ENCODE results near the gene C20orf202. TPM values are rescaled to one million over a fixed set of nuclear protein-coding genes. Genes with fewer than 3 reads are reported as not detected.

C20orf202 gene
- total RNA-seq, 1 donor from 2014 or later = not detected

DNA sequence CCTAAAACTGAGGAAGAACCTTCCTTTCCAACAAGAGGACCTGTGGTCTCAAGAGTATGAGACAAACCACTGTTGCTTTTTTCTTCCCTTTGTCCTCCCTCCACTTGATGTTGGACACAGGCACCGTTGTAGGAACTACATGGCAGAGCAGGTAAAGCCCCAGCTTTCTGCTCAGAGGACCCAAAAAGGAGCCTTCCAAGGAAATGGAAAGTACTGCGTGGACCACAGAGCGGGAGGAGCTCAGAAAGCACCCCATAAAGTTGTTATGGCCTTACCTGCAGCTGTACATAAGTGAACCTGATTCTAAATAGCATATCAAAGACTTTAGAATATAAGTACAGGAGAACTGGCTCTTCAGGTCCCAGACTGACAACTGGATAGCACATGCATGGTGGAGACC lies 47.9 kb upstream of the C20orf202 start:
- H3K27ac Mint-ChIP-seq (ENCODE audit: unreplicated experiment) = no peak overlapping the region
- Histone ChIP-seq H3K36me3 (ENCODE audit: insufficient read depth, low read length) (peaks cover 2% of the 10 kb centered on the region), H3K9ac (ENCODE audit: low read length) (no peak overlapping the region), H3K4me3 (ENCODE audit: insufficient read depth, low read depth, low read length) (no peak overlapping the region), H4K20me1 (ENCODE audit: insufficient read depth, low read length) (peaks cover 19% of the 10 kb centered on the region), H3K4me1 (ENCODE audit: insufficient read depth, low read length) (no peaks in the 10 kb centered on the region), H2AFZ (ENCODE audit: low read depth, low read length) (no peak overlapping the region), H3K27ac (ENCODE audit: low read depth, low read length) (no peak overlapping the region), H3K9me3 (ENCODE audit: insufficient read depth, low read depth, low read length) (no peaks in the 10 kb centered on the region), H3K79me2 (ENCODE audit: insufficient read depth, low read length) (peaks cover 2% of the 10 kb centered on the region), H3K4me2 (ENCODE audit: low read length) (no peak overlapping the region), H3K27me3 (ENCODE audit: insufficient read depth, low read length) (no peaks in the 10 kb centered on the region)
- H3K4me3 Mint-ChIP-seq (ENCODE audit: unreplicated experiment) = no peak overlapping the region
- no peaks in the 10 kb centered on the region for H3K9me3 Mint-ChIP-seq (ENCODE audit: unreplicated experiment)
- DNase-seq (ENCODE audit: low read depth) (no peak), FAIRE-seq (no peak)
- TF ChIP-seq EZH2 (IDR thresholded peaks at IDR 0.05; ENCODE audit: insufficient read depth, low read length) = no peak
- TF ChIP-seq, protein P1, sequence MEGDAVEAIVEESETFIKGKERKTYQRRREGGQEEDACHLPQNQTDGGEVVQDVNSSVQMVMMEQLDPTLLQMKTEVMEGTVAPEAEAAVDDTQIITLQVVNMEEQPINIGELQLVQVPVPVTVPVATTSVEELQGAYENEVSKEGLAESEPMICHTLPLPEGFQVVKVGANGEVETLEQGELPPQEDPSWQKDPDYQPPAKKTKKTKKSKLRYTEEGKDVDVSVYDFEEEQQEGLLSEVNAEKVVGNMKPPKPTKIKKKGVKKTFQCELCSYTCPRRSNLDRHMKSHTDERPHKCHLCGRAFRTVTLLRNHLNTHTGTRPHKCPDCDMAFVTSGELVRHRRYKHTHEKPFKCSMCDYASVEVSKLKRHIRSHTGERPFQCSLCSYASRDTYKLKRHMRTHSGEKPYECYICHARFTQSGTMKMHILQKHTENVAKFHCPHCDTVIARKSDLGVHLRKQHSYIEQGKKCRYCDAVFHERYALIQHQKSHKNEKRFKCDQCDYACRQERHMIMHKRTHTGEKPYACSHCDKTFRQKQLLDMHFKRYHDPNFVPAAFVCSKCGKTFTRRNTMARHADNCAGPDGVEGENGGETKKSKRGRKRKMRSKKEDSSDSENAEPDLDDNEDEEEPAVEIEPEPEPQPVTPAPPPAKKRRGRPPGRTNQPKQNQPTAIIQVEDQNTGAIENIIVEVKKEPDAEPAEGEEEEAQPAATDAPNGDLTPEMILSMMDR (IDR thresholded peaks at IDR 0.05; ENCODE audit: insufficient read depth, low read depth, low read length) = no peak
- H3K4me1 Mint-ChIP-seq (ENCODE audit: low read depth, unreplicated experiment) = no peaks in the 10 kb centered on the region
- peaks cover 16% of the 10 kb centered on the region for H3K36me3 Mint-ChIP-seq (ENCODE audit: low read depth, unreplicated experiment)
- no peaks in the 10 kb centered on the region for H3K27me3 Mint-ChIP-seq (ENCODE audit: low read depth, unreplicated experiment)

DNA sequence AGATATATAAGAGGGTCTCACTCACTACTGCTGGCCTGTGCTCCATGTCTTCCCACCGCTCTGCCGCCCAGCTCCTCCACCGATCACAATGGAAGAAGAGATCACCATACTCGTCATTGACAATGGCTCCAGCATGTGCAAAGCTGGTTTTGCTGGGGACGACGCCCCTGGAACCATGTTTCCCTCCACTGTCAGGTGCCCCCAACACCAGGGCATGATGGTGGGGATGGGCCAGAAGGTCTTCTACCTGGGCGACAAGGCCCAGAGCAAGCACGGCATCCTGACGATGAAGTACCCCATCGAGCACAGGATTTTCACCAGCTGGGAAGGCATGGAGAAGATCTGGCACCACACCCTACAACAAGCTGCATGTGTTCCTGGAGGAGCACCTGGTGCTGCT lies 42.8 kb upstream of the C20orf202 start:
- Histone ChIP-seq H3K9ac (ENCODE audit: low read length) (no peak overlapping the region), H3K9me3 (ENCODE audit: insufficient read depth, low read depth, low read length) (no peaks in the 10 kb centered on the region), H2AFZ (ENCODE audit: low read depth, low read length) (no peak overlapping the region), H3K79me2 (ENCODE audit: insufficient read depth, low read length) (no peaks in the 10 kb centered on the region), H3K4me3 (ENCODE audit: insufficient read depth, low read depth, low read length) (no peak overlapping the region), H4K20me1 (ENCODE audit: insufficient read depth, low read length) (peaks cover 17% of the 10 kb centered on the region), H3K27ac (ENCODE audit: low read depth, low read length) (no peak overlapping the region), H3K4me2 (ENCODE audit: low read length) (no peak overlapping the region), H3K4me1 (ENCODE audit: insufficient read depth, low read length) (no peaks in the 10 kb centered on the region), H3K36me3 (ENCODE audit: insufficient read depth, low read length) (peaks cover 19% of the 10 kb centered on the region), H3K27me3 (ENCODE audit: insufficient read depth, low read length) (no peaks in the 10 kb centered on the region)
- no peak for DNase-seq (ENCODE audit: low read depth)
- no peak overlapping the region for H3K27ac Mint-ChIP-seq (ENCODE audit: unreplicated experiment)
- no peaks in the 10 kb centered on the region for H3K27me3 Mint-ChIP-seq (ENCODE audit: low read depth, unreplicated experiment)
- H3K4me3 Mint-ChIP-seq (ENCODE audit: unreplicated experiment) = no peak overlapping the region
- FAIRE-seq = no peak
- no peak for TF ChIP-seq EZH2 (IDR thresholded peaks at IDR 0.05; ENCODE audit: insufficient read depth, low read length)
- TF ChIP-seq, protein P1 (IDR thresholded peaks at IDR 0.05; ENCODE audit: insufficient read depth, low read depth, low read length) = no peak
- H3K36me3 Mint-ChIP-seq (ENCODE audit: low read depth, unreplicated experiment) = peaks cover 22% of the 10 kb centered on the region
- no peaks in the 10 kb centered on the region for H3K4me1 Mint-ChIP-seq (ENCODE audit: low read depth, unreplicated experiment)
- H3K9me3 Mint-ChIP-seq (ENCODE audit: unreplicated experiment) = no peaks in the 10 kb centered on the region

DNA sequence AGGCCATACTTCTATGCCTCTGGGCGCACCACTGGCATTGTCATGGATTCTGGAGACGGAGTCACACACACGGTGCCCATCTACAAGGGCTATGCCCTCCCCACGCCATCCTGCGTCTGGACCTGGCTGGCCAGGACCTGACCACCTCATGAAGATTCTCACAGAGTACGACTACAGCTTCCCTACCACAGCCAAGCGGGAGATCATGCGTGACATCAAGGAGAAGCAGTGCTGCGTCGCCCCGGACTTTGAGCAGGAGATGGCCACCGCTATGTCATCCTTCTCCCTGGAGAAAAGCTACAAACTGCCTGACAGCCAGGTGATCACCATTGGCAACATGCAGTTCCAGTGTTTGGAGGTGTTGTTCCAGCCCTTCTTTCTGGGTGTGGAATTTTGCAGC lies 42.3 kb upstream of the C20orf202 start:
- Histone ChIP-seq H3K9me3 (ENCODE audit: insufficient read depth, low read depth, low read length) (no peaks in the 10 kb centered on the region), H3K4me2 (ENCODE audit: low read length) (no peak overlapping the region), H3K4me1 (ENCODE audit: insufficient read depth, low read length) (no peaks in the 10 kb centered on the region), H2AFZ (ENCODE audit: low read depth, low read length) (no peak overlapping the region), H3K27ac (ENCODE audit: low read depth, low read length) (no peak overlapping the region), H3K27me3 (ENCODE audit: insufficient read depth, low read length) (no peaks in the 10 kb centered on the region), H3K9ac (ENCODE audit: low read length) (no peak overlapping the region), H3K4me3 (ENCODE audit: insufficient read depth, low read depth, low read length) (no peak overlapping the region), H3K79me2 (ENCODE audit: insufficient read depth, low read length) (no peaks in the 10 kb centered on the region), H4K20me1 (ENCODE audit: insufficient read depth, low read length) (peaks cover 21% of the 10 kb centered on the region), H3K36me3 (ENCODE audit: insufficient read depth, low read length) (peaks cover 22% of the 10 kb centered on the region)
- DNase-seq (ENCODE audit: low read depth) = no peak
- Mint-ChIP-seq H3K4me3 (ENCODE audit: unreplicated experiment) (no peak overlapping the region), H3K27ac (ENCODE audit: unreplicated experiment) (no peak overlapping the region), H3K9me3 (ENCODE audit: unreplicated experiment) (no peaks in the 10 kb centered on the region), H3K27me3 (ENCODE audit: low read depth, unreplicated experiment) (no peaks in the 10 kb centered on the region), H3K4me1 (ENCODE audit: low read depth, unreplicated experiment) (no peaks in the 10 kb centered on the region), H3K36me3 (ENCODE audit: low read depth, unreplicated experiment) (peaks cover 17% of the 10 kb centered on the region)
- no peak for FAIRE-seq
- TF ChIP-seq EZH2 (IDR thresholded peaks at IDR 0.05; ENCODE audit: insufficient read depth, low read length) = no peak
- TF ChIP-seq, protein P1 (IDR thresholded peaks at IDR 0.05; ENCODE audit: insufficient read depth, low read depth, low read length) = no peak

Data from astrocyte (in vitro differentiated cells and primary cell).